ENCODE data around the gene CCSER1. TPM values are rescaled to one million over a fixed set of nuclear protein-coding genes. Genes with fewer than 3 reads are reported as not detected.

Gene CCSER1
- total and polyA plus RNA-seq, 2 experiments from 2014 or later: 2.9 to 3.4 TPM

DNA sequence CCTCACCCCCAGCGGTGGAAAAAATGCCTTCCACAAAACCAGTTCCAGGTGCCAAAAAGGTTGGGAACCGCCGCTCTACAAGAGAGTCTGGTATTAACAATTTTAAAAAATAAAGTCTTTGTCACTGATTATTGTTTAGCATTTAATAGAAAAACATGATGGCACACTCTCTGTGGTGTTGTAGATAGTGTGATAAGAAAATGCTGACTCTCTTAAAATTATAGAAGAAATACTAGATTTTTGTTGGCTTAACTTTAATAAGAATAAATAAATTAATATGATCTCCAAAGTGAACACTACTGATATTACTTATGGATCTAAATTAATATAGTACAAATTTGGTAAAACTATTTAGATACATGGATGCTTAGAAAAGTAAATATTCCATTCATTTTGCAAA lies 943.5 kb downstream of the CCSER1 start (continued):
- TF ChIP-seq, protein P1, sequence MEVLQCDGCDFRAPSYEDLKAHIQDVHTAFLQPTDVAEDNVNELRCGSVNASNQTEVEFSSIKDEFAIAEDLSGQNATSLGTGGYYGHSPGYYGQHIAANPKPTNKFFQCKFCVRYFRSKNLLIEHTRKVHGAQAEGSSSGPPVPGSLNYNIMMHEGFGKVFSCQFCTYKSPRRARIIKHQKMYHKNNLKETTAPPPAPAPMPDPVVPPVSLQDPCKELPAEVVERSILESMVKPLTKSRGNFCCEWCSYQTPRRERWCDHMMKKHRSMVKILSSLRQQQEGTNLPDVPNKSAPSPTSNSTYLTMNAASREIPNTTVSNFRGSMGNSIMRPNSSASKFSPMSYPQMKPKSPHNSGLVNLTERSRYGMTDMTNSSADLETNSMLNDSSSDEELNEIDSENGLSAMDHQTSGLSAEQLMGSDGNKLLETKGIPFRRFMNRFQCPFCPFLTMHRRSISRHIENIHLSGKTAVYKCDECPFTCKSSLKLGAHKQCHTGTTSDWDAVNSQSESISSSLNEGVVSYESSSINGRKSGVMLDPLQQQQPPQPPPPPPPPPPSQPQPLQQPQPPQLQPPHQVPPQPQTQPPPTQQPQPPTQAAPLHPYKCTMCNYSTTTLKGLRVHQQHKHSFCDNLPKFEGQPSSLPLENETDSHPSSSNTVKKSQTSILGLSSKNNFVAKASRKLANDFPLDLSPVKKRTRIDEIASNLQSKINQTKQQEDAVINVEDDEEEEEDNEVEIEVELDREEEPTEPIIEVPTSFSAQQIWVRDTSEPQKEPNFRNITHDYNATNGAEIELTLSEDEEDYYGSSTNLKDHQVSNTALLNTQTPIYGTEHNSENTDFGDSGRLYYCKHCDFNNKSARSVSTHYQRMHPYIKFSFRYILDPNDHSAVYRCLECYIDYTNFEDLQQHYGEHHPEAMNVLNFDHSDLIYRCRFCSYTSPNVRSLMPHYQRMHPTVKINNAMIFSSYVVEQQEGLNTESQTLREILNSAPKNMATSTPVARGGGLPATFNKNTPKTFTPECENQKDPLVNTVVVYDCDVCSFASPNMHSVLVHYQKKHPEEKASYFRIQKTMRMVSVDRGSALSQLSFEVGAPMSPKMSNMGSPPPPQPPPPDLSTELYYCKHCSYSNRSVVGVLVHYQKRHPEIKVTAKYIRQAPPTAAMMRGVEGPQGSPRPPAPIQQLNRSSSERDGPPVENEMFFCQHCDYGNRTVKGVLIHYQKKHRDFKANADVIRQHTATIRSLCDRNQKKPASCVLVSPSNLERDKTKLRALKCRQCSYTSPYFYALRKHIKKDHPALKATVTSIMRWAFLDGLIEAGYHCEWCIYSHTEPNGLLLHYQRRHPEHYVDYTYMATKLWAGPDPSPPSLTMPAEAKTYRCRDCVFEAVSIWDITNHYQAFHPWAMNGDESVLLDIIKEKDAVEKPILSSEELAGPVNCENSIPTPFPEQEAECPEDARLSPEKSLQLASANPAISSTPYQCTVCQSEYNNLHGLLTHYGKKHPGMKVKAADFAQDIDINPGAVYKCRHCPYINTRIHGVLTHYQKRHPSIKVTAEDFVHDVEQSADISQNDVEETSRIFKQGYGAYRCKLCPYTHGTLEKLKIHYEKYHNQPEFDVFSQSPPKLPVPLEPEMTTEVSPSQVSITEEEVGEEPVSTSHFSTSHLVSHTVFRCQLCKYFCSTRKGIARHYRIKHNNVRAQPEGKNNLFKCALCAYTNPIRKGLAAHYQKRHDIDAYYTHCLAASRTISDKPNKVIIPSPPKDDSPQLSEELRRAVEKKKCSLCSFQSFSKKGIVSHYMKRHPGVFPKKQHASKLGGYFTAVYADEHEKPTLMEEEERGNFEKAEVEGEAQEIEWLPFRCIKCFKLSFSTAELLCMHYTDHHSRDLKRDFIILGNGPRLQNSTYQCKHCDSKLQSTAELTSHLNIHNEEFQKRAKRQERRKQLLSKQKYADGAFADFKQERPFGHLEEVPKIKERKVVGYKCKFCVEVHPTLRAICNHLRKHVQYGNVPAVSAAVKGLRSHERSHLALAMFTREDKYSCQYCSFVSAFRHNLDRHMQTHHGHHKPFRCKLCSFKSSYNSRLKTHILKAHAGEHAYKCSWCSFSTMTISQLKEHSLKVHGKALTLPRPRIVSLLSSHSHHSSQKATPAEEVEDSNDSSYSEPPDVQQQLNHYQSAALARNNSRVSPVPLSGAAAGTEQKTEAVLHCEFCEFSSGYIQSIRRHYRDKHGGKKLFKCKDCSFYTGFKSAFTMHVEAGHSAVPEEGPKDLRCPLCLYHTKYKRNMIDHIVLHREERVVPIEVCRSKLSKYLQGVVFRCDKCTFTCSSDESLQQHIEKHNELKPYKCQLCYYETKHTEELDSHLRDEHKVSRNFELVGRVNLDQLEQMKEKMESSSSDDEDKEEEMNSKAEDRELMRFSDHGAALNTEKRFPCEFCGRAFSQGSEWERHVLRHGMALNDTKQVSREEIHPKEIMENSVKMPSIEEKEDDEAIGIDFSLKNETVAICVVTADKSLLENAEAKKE (CRISPR knock-in tag; IDR thresholded peaks at IDR 0.05): no peak
- no peak for TF ChIP-seq STAT1 (IDR thresholded peaks at IDR 0.05; ENCODE audit: unreplicated experiment)

- Histone ChIP-seq H3K79me2 (replicated peaks; ENCODE audit: insufficient read depth) (no peaks in the 10 kb centered on the region), H3K27me3 (ENCODE audit: insufficient read depth) (no peaks in the 10 kb centered on the region), H3K9me2 (ENCODE audit: insufficient read depth) (peaks cover 10% of the 10 kb centered on the region; the same call in 1 of the 2 replicates), H2AFZ (no peak overlapping the region), H3F3A (replicated peaks; ENCODE audit: low read depth) (no peaks in the 10 kb centered on the region), H3K4me3 (no peak overlapping the region), H3K36me3 (ENCODE audit: insufficient read depth) (peaks cover 17% of the 10 kb centered on the region), H3K4me1 (ENCODE audit: insufficient read depth) (no peaks in the 10 kb centered on the region), H4K20me1 (replicated peaks; ENCODE audit: insufficient read depth) (no peaks in the 10 kb centered on the region), H3K27ac (ENCODE audit: low read depth) (no peak overlapping the region), H3K4me2 (no peak overlapping the region)
- ATAC-seq (no peak), DNase-seq (ENCODE audit: low spot score) (no peak)
- Mint-ChIP-seq H3K27me3 (ENCODE audit: insufficient read depth, low read depth, poor library complexity) (peaks cover 1% of the 10 kb centered on the region), H3K36me3 (ENCODE audit: low read depth) (peaks cover 44% of the 10 kb centered on the region), H3K4me1 (no peaks in the 10 kb centered on the region), H3K4me3 (no peak overlapping the region), H3K27ac (no peak overlapping the region), H3K9me3 (peaks cover 45% of the 10 kb centered on the region)
- TF ChIP-seq ZNF331 (CRISPR knock-in tag; IDR thresholded peaks at IDR 0.05; ENCODE audit: low read depth) (no peak), POLR2AphosphoS5 (IDR thresholded peaks at IDR 0.05; ENCODE audit: low read depth) (no peak), CREB1 (CRISPR knock-in tag; IDR thresholded peaks at IDR 0.05; ENCODE audit: low read depth) (no peak), ZNF114 (CRISPR knock-in tag; IDR thresholded peaks at IDR 0.05) (no peak), STAT1 (IDR thresholded peaks at IDR 0.05; ENCODE audit: unreplicated experiment) (no peak), JUNB (IDR thresholded peaks at IDR 0.05; ENCODE audit: unreplicated experiment) (no peak)
- TF ChIP-seq, protein P1 (CRISPR knock-in tag; IDR thresholded peaks at IDR 0.05): no peak
- TF ChIP-seq, protein P2, sequence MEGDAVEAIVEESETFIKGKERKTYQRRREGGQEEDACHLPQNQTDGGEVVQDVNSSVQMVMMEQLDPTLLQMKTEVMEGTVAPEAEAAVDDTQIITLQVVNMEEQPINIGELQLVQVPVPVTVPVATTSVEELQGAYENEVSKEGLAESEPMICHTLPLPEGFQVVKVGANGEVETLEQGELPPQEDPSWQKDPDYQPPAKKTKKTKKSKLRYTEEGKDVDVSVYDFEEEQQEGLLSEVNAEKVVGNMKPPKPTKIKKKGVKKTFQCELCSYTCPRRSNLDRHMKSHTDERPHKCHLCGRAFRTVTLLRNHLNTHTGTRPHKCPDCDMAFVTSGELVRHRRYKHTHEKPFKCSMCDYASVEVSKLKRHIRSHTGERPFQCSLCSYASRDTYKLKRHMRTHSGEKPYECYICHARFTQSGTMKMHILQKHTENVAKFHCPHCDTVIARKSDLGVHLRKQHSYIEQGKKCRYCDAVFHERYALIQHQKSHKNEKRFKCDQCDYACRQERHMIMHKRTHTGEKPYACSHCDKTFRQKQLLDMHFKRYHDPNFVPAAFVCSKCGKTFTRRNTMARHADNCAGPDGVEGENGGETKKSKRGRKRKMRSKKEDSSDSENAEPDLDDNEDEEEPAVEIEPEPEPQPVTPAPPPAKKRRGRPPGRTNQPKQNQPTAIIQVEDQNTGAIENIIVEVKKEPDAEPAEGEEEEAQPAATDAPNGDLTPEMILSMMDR (conservative IDR thresholded peaks at IDR 0.05; ENCODE audit: low read depth in 2 of 2): no peak
These were observed 949.0 kb downstream of the CCSER1 start for GRCh38 chr4:91076147-91076546.
